Stimulated activated CD4-positive, alpha-beta T cell treated with anti-CD3 and anti-CD28 coated beads, TNF-alpha, amount 100 ng/mL, for 1 hour (primary cell): ENCODE measurements around the gene PNKD.
"Not testable (repeated sequence)": the region's sequence is repeated elsewhere in the genome, so short reads cannot be mapped to it uniquely, and the experiment has no call there.

Experiments
- DNase-seq, 3 donors: peaks; one replicate each; pipeline ENCODE4 v3.0.0-alpha.2; 2020; ENCODE audit warnings: low read depth in 3 of 3, low spot score in 1 of 3

The PNKD gene

GRCh38 chr2:218291318-218292047 lies 21.2 kb downstream of the PNKD start:
- DNase-seq: no peak

DNA sequence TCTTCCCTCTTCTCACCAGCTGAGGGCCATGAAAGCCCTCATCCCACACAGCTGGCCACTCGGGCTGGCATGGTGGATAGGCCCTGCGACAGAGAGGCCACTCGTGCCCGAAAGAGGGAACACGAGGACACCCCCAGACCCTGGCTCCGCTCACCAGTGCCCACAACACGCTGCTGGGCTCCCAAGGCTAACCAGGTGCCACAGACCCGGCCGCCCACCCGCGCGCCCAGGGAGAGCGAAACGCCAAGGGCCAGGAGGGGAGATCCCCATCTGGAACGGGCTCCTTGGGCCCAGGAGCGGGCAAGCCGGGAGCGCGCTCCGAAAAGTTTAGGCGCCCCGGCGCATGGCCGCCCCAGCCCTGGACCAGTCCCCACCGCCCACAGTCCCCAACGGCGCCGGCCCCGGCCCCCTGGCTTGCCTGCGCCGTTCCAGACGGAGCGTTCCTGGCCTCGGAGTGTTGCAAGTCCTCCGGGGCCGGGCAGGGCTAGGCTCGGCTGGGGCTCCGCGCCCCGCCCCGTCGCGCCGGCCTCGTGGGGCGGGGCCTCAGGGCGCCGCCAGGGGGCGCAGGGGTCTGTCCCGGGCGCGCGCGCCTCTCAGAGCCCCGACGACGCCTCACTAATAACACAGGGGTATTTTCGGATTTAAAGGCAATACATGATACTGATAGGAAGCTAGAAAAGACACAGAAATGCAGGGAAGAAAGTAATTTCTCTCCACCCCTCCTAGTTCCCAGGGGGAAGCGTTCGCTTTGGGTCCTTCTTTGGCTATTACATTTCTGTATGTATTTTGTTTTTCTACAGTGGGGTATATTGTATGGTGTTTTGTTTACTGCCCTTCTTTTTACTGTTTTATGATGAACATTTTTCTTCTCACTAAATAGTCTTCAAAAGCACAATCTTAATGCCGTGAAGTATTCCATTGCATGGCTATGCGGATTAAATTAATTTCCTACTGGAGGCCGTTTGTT lies 22.0 kb downstream of the PNKD start, which contains the start of gene TMBIM1:
TSS of gene TMBIM1 (minus strand) at position 456 of the 967 bp plus-strand sequence. CDS start 10,362 bp downstream, outside the sequence.
- peak; percentile 59 to 77 (median 66) for DNase-seq

DNA sequence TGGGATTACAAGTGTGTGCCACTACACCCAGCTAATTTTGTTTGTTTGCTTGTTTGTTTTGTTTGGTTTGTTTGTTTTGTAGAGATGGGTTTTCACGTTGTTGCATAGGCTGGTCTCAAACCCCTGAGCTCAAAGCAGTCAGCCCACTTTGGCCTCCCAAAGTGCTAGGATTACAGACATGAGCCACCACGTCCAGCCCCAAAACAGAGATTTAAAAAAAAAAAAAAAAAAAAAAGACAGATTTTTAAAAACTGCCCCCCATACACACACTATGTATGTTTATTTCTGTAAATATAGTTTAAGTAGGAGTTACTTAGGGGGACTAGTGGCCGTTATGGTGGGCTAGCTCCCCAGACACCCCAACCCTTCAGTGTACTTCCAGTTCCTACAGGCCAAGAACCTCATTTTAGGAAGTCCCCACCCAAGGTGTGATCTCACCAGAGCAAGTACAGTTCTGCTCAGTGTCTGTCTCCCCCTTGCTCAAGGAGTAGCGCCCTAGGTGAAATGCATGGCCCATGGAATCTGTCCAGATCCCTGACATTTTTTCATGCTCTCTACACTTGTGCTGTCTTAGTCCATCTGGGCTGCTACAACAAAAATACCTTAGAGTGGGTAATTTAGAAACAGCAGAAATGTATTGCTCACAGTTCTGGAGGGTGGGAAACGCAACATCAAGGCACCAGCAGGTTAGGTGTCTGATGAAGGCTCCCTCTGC lies 23.6 kb downstream of the PNKD start:
- DNase-seq: no peak

GRCh38 chr2:218294430-218295022 lies 24.2 kb downstream of the PNKD start:
- DNase-seq: no peak

DNA sequence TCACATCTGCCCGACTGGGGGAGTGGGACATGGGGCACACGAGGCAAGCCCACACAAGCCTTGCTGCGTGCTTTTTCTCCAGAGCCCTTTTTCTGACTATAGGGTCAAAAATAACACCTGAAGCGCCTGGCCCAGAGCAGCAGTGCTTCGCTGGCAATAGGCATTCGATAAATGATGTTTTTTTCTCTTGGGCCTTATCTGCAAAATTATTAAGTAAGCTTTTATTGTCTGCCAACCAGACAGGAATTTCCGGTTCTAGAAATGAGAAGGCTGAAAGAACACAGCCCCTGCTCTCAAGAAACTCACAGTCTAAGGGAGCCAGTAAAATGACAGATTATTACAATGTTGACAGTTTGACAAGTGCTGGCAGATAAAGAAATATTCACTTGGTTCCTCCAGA lies 24.7 kb downstream of the PNKD start:
- DNase-seq: no peak

- DNase-seq: no peak
Measured at GRCh38 chr2:218296200-218296599, 25.9 kb downstream of the PNKD start.

DNA sequence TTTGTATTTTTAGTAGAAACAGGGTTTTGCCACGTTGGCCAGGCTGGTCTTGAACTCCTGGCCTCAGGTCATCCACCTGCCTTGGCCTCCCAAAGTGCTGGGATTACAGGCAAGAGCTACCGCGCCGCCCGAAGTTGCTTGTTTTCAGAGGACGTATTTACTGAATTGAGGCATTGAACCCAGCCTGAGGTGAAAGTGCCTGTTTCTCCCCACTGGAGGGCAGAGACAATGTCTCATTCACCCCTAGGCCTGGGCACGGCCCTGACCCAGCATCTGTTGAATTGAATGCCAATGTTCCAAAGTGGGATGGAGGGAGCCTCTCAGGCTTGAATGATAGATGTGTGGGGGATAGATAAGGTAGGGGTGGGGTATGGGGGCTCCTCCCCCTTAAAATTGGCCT lies 26.5 kb downstream of the PNKD start:
- no peak for DNase-seq

DNA sequence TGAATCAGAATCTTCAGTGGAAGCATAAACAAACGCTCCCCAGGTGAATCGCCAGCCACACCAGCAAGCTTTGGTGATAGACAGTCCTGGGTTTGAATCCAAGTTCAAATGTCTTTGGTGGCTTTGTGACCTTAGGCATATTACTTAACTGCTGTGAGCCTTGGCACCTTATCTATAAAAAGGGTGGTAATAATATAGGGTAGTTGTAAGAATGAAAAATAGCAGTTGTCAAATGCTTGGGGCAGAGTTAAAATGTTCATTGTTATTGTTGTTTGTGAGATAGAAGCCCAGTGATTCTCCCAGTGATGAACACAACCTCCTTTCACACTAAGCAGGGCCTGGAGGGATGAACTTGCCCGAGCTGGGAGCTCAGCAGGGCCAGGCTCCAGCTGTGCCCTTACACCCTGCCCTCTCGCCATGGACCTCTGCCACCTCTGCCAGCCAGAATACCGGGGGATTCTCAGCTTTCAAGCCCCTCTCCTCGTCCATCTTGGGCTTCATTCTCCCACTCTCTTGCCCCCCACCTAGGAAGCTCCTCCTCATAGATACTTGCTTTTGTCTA lies 28.1 kb downstream of the PNKD start:
- DNase-seq: no peak

GRCh38 chr2:218300141-218300540 lies 29.8 kb downstream of the PNKD start:
- no peak for DNase-seq

DNA sequence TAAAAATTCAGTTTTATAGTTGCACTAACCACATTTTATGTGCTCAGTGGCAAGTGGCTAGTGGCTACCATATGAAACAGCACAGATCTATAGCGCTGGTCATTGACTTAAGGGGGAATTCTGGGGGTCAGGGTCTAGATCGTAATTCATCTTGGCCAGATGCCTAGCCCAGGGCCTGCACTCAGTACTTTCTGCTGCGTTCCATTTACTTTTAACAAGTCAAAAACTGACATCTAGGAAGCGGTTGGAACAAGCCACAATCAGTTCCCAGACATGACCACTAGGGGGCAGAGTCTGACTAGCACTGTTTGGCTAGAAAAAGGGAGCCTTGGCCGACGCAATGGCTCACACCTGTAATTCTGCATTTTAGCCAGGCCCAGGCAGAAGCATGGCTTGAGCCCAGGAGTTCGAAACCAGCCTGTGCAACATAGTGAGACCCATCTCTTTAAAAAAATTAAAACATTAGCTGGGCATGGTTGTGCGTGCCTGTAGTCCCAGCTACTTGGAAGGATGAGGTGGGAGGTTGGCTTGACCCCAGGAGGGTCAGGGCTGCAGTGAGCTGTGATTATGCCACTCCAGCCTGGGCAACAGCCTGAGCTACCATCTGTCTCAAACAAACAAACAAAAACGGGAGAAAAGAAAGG lies 31.0 kb downstream of the PNKD start:
- DNase-seq: peak; percentile 68 to 79 (median 73)

DNA sequence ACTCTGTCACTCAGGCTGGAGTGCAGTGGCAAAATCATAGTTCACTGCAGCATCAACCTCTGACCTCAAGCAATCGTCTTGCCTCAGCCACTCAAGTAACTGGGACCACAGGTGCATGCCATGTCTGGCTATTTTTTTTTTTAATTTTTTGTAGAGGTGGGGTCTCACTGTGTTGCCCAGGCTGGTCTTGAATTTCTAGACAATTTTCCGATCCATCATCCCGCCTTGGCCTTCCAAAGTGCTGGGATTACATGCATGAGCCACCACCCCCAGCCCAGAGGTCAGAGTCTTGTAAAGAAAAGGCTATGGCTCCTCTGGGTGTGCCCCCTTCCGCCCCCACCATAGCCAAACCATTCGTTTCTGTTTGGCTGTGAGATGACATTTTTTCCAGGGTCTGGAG lies 35.1 kb downstream of the PNKD start:
- no peak for DNase-seq

GRCh38 chr2:218306184-218306920 lies 36.0 kb downstream of the PNKD start:
- no peak for DNase-seq

GRCh38 chr2:218307415-218308090 lies 37.2 kb downstream of the PNKD start:
- no peak for DNase-seq

DNA sequence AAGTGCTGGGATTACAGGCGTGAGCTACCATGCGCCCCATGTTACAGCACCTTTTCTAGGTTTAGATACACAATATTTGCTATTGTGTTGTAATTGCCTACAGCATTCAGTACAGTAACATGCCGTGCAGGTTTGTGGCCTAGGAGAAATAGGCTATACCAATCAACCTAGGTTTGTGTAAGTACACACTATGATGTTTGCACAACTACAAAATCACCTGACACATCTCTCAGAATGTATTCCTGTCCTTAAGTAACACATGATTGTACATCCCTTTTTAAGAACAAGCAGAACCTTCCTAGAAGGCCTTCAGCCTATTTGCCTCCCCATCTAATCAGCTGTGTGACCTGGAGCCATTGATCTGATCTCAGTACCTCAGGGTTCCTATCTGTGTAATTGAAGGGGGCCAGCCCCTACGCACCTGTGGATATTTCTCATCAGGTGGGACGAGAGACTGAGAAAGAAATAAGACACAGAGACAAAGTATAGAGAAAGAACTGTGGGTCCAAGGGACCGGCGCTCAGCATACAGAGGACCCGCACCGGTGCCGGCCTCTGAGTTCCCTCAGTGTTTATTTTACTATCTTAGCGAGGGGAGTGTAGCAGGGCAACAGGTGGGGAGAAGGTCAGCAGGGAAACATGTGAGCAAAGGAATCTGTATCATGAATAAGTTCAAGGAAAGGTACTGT lies 40.7 kb downstream of the PNKD start:
- no peak for DNase-seq

GRCh38 chr2:218311541-218312266 lies 41.4 kb downstream of the PNKD start:
- DNase-seq: not testable (repeated sequence)

DNA sequence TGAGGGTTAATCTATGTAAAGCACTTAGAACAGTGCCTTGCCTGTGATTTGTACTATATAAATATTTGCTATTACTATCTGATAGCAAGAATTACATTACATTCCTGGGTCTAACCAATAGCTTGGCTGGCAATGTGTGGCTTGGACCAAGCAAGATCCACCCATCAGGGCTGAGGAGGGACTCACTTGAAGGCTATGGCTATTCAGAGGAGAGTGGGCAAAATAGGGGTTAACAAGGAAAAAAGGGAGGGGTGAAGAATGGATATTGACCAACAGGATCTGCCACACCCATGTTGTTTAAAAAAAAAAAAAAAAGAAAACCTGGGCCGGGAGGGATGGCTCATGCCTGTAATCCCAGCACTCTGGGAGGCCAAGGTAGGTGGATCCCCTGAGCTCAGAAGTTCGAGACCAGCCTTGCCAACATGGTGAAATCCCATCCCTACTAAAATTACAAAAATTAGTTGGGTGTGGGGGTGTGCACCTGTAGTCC lies 42.0 kb downstream of the PNKD start:
- no peak for DNase-seq

- DNase-seq: no peak
Measured at GRCh38 chr2:218313356-218313755, 43.0 kb downstream of the PNKD start.
